ENCODE measurements around the gene PTPRB. TPM values are rescaled to one million over a fixed set of nuclear protein-coding genes. Genes with fewer than 3 reads are reported as not detected.

The PTPRB gene
- total RNA-seq, 1 experiment from 2014 or later: 0.17 TPM

GRCh38 chr12:70485704-70486103 lies 151.5 kb downstream of the PTPRB start:
- H3K27me3 ChIP-seq (ENCODE audit: insufficient read depth, low read length): no peaks in the 10 kb centered on the region
- no peaks in the 10 kb centered on the region for H3K4me1 ChIP-seq (ENCODE audit: control insufficient read depth in 1 of 2, insufficient read depth in 2 of 2, low read length in 2 of 2)
- RAD21 ChIA-PET (ENCODE audit: low non-redundant PET in 1 of 2, low total read pairs in 2 of 2, uncharacterized antibody in 2 of 2, unreplicated experiment in 2 of 2): no interaction called here
- H3K9me2 ChIP-seq (ENCODE audit: insufficient read depth): no peaks in the 10 kb centered on the region
- ATAC-seq: no peak
- no peak overlapping the region for H3K27ac ChIP-seq (ENCODE audit: low read depth, low read length)
- intact Hi-C loops (cut with micrococcal nuclease): no loop called here
- H3K36me3 ChIP-seq (ENCODE audit: control insufficient read depth in 1 of 2, insufficient read depth in 2 of 2, low read length in 2 of 2): no peaks in the 10 kb centered on the region
- no TSS peak for BruUV-seq (replicated peaks)
- H3K9ac ChIP-seq (ENCODE audit: low read length): no peak overlapping the region
- H4K20me1 ChIP-seq (ENCODE audit: insufficient read depth): no peaks in the 10 kb centered on the region
- no peaks in the 10 kb centered on the region for H3K9me3 ChIP-seq (ENCODE audit: control insufficient read depth in 1 of 2, insufficient read depth in 1 of 2, low read depth in 1 of 2, low read length in 2 of 2)
- DNase-seq (ENCODE audit: low read depth, low spot score): no peak
- POLR2A ChIA-PET: no interaction called here
- H3K79me2 ChIP-seq (ENCODE audit: insufficient read depth, low read length): peaks cover 21% of the 10 kb centered on the region
- no peak overlapping the region for H3K4me2 ChIP-seq (ENCODE audit: low read length)
- no peak overlapping the region for H2AFZ ChIP-seq (ENCODE audit: low read depth, low read length, poor library complexity, severe bottlenecking)
- CTCF ChIA-PET: no interaction called here
- TF ChIP-seq ZNF274 (IDR thresholded peaks at IDR 0.05; ENCODE audit: low read depth, low read length): no peak
- TF ChIP-seq JUND (IDR thresholded peaks at IDR 0.05): no peak
- no peak for TF ChIP-seq FOSL1 (IDR thresholded peaks at IDR 0.05; ENCODE audit: low read depth)
- TF ChIP-seq CEBPB (IDR thresholded peaks at IDR 0.05; ENCODE audit: low read depth): no peak
- TF ChIP-seq, protein P1, sequence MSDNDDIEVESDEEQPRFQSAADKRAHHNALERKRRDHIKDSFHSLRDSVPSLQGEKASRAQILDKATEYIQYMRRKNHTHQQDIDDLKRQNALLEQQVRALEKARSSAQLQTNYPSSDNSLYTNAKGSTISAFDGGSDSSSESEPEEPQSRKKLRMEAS (IDR thresholded peaks at IDR 0.05): no peak
- no peak for TF ChIP-seq CTCF (IDR thresholded peaks at IDR 0.05 in 2 of 3, conservative IDR thresholded peaks at IDR 0.05 in 1 of 3; ENCODE audit: borderline replicate concordance in 1 of 3, insufficient read depth in 1 of 3, low read depth in 2 of 3, low read length in 2 of 3)
- no peak for TF ChIP-seq POLR2A (IDR thresholded peaks at IDR 0.05; ENCODE audit: borderline replicate concordance, extremely low read depth, insufficient read depth, insufficient read length)
- TF ChIP-seq, protein P2, sequence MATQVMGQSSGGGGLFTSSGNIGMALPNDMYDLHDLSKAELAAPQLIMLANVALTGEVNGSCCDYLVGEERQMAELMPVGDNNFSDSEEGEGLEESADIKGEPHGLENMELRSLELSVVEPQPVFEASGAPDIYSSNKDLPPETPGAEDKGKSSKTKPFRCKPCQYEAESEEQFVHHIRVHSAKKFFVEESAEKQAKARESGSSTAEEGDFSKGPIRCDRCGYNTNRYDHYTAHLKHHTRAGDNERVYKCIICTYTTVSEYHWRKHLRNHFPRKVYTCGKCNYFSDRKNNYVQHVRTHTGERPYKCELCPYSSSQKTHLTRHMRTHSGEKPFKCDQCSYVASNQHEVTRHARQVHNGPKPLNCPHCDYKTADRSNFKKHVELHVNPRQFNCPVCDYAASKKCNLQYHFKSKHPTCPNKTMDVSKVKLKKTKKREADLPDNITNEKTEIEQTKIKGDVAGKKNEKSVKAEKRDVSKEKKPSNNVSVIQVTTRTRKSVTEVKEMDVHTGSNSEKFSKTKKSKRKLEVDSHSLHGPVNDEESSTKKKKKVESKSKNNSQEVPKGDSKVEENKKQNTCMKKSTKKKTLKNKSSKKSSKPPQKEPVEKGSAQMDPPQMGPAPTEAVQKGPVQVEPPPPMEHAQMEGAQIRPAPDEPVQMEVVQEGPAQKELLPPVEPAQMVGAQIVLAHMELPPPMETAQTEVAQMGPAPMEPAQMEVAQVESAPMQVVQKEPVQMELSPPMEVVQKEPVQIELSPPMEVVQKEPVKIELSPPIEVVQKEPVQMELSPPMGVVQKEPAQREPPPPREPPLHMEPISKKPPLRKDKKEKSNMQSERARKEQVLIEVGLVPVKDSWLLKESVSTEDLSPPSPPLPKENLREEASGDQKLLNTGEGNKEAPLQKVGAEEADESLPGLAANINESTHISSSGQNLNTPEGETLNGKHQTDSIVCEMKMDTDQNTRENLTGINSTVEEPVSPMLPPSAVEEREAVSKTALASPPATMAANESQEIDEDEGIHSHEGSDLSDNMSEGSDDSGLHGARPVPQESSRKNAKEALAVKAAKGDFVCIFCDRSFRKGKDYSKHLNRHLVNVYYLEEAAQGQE (IDR thresholded peaks at IDR 0.05; ENCODE audit: low read depth): no peak
- TF ChIP-seq SIN3A (IDR thresholded peaks at IDR 0.05; ENCODE audit: low read depth): no peak
- TF ChIP-seq SP1 (IDR thresholded peaks at IDR 0.05; ENCODE audit: low read depth): no peak
- no peak for TF ChIP-seq EZH2phosphoT487 (IDR thresholded peaks at IDR 0.05; ENCODE audit: borderline replicate concordance)
- TF ChIP-seq ELF1 (IDR thresholded peaks at IDR 0.05; ENCODE audit: borderline replicate concordance, low read depth): no peak
- TF ChIP-seq ZFX (IDR thresholded peaks at IDR 0.05): no peak
- no peak for TF ChIP-seq EZH2 (IDR thresholded peaks at IDR 0.05)
- TF ChIP-seq, protein P3, sequence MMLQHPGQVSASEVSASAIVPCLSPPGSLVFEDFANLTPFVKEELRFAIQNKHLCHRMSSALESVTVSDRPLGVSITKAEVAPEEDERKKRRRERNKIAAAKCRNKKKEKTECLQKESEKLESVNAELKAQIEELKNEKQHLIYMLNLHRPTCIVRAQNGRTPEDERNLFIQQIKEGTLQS (IDR thresholded peaks at IDR 0.05): no peak
- TF ChIP-seq RAD21 (IDR thresholded peaks at IDR 0.05; ENCODE audit: low read depth): no peak
- no peak for TF ChIP-seq SRF (IDR thresholded peaks at IDR 0.05; ENCODE audit: low read depth)
- no peak overlapping the region for H3K4me3 ChIP-seq (replicated peaks in 1 of 2; ENCODE audit: low read depth in 1 of 2, low read length in 2 of 2)
